H9 (cell line): ENCODE data around the gene NRCAM. TPM values are rescaled to one million over a fixed set of nuclear protein-coding genes. Genes with fewer than 3 reads are reported as not detected.

ENCODE experiments used
- DNase-seq: peaks from one replicate; pipeline ENCODE4 v3.0.0-alpha.2; 2017
- H2AFZ ChIP-seq: one replicate; pipeline ENCODE4 v1.6.1; 2013; ENCODE audit warnings: mild to moderate bottlenecking, low read length, control low read depth, moderate library complexity
- H2AK5ac ChIP-seq: 2 replicates; pipeline ENCODE4 v1.6.1; 2013; ENCODE audit warnings: low read length, control low read depth, mixed read lengths; ENCODE audit not compliant: insufficient read length
- H2BK120ac ChIP-seq: one replicate; pipeline ENCODE4 v1.6.1; 2013; ENCODE audit warnings: low read depth, mild to moderate bottlenecking, low read length, control low read depth, inconsistent platforms; ENCODE audit not compliant: poor library complexity, severe bottlenecking
- H2BK12ac ChIP-seq: 2 replicates; pipeline ENCODE4 v1.6.1; 2013; ENCODE audit warnings: low read length, control low read depth, mixed read lengths, low read depth; ENCODE audit not compliant: insufficient read length
- H2BK15ac ChIP-seq: 2 replicates; pipeline ENCODE4 v1.6.1; 2013; ENCODE audit warnings: low read depth, low read length, control low read depth
- H2BK20ac ChIP-seq: one replicate; pipeline ENCODE4 v1.6.1; 2013; ENCODE audit warnings: low read depth, mild to moderate bottlenecking, low read length, control low read depth, inconsistent platforms; ENCODE audit not compliant: poor library complexity, severe bottlenecking
- H2BK5ac ChIP-seq: 2 replicates; pipeline ENCODE4 v1.6.1; 2013; ENCODE audit warnings: low read length, control low read depth, mixed read lengths; ENCODE audit not compliant: insufficient read length
- H3K14ac ChIP-seq: 2 replicates; pipeline ENCODE4 v1.6.1; 2013; ENCODE audit warnings: low read length, control low read depth; ENCODE audit not compliant: insufficient read depth
- H3K18ac ChIP-seq: 2 replicates; pipeline ENCODE4 v1.6.1; 2013; ENCODE audit warnings: low read depth, mild to moderate bottlenecking, mixed read lengths, low read length, control low read depth; ENCODE audit not compliant: insufficient read length
- H3K23ac ChIP-seq: 2 replicates; pipeline ENCODE4 v1.6.1; 2013; ENCODE audit warnings: low read length, control low read depth, mixed read lengths, low read depth; ENCODE audit not compliant: insufficient read length
- H3K23me2 ChIP-seq: 2 replicates; pipeline ENCODE4 v1.6.1; 2013; ENCODE audit warnings: low read depth, mild to moderate bottlenecking, mixed read lengths, low read length, control low read depth; ENCODE audit not compliant: insufficient read length, poor library complexity, severe bottlenecking
- H3K27ac ChIP-seq: 2 replicates; pipeline ENCODE4 v1.5.1; 2013; ENCODE audit warnings: low read length, control low read depth, mixed read lengths, low read depth; ENCODE audit not compliant: insufficient read length
- H3K27me3 ChIP-seq: 2 replicates; pipeline ENCODE4 v1.6.1; 2013; ENCODE audit warnings: low read length, control low read depth, inconsistent platforms; ENCODE audit not compliant: insufficient read depth
- H3K4ac ChIP-seq: 2 replicates; pipeline ENCODE4 v1.6.1; 2013; ENCODE audit warnings: low read depth, mild to moderate bottlenecking, control low read depth, inconsistent platforms, low read length, moderate library complexity
- H3K4me1 ChIP-seq: 2 replicates; pipeline ENCODE4 v1.6.1; 2013; ENCODE audit warnings: low read length, control low read depth, inconsistent platforms; ENCODE audit not compliant: insufficient read depth
- H3K4me2 ChIP-seq: 2 replicates; pipeline ENCODE4 v1.6.1; 2013; ENCODE audit warnings: low read length, control low read depth, mixed read lengths; ENCODE audit not compliant: insufficient read length, insufficient read depth
- H3K56ac ChIP-seq: 2 replicates; pipeline ENCODE4 v1.6.1; 2013; ENCODE audit warnings: low read depth, mild to moderate bottlenecking, mixed read lengths, low read length, control low read depth; ENCODE audit not compliant: insufficient read length
- H3K79me1 ChIP-seq: 2 replicates; pipeline ENCODE4 v1.6.1; 2013; ENCODE audit warnings: low read depth, mild to moderate bottlenecking, moderate library complexity, low read length, control low read depth, inconsistent platforms; ENCODE audit not compliant: insufficient read depth, poor library complexity, severe bottlenecking
- H3K79me2 ChIP-seq: 2 replicates; pipeline ENCODE4 v1.6.1; 2013; ENCODE audit warnings: low read length, control low read depth, inconsistent platforms; ENCODE audit not compliant: insufficient read depth
- H3K9ac ChIP-seq: 2 replicates; pipeline ENCODE4 v1.6.1; 2013; ENCODE audit warnings: low read length, control low read depth, mixed read lengths; ENCODE audit not compliant: insufficient read length; ENCODE audit errors: extremely low read depth
- H3K9me3 ChIP-seq: one replicate; pipeline ENCODE4 v1.6.1; 2013; ENCODE audit warnings: low read depth, low read length, inconsistent platforms; ENCODE audit not compliant: control insufficient read depth
- H3T11ph ChIP-seq: one replicate; pipeline ENCODE4 v1.6.1; 2013; ENCODE audit warnings: mild to moderate bottlenecking, low read length, control low read depth, inconsistent platforms
- H4K20me1 ChIP-seq: one replicate; pipeline ENCODE4 v1.6.1; 2013; ENCODE audit not compliant: control insufficient read depth, insufficient read length, insufficient read depth
- H4K5ac ChIP-seq: 2 replicates; pipeline ENCODE4 v1.6.1; 2013; ENCODE audit warnings: low read depth, mild to moderate bottlenecking, mixed read lengths, low read length, control low read depth; ENCODE audit not compliant: insufficient read length
- H4K8ac ChIP-seq: replicated peaks from 2 replicates; pipeline ENCODE4 v1.6.1; 2013; ENCODE audit warnings: low read length, control low read depth, mixed read lengths, low read depth; ENCODE audit not compliant: insufficient read length
- H4K91ac ChIP-seq: 2 replicates; pipeline ENCODE4 v1.6.1; 2013; ENCODE audit warnings: low read depth, mild to moderate bottlenecking, moderate library complexity, mixed read lengths, low read length, control low read depth; ENCODE audit not compliant: insufficient read length
- H3K27ac Mint-ChIP-seq, 3 experiments: 2 replicates in 2 of 3; 3 replicates in 1 of 3; pipeline ENCODE4 v1.8.0; 2020 to 2021; ENCODE audit warnings: mixed read lengths in 3 of 3, mild to moderate bottlenecking in 1 of 3, moderate library complexity in 1 of 3
- H3K27me3 Mint-ChIP-seq: 2 replicates; pipeline ENCODE4 v1.8.0; 2021; ENCODE audit warnings: low read depth, mild to moderate bottlenecking, moderate library complexity, mixed read lengths
- H3K36me3 Mint-ChIP-seq, 3 experiments: 2 replicates in 2 of 3; 3 replicates in 1 of 3; pipeline ENCODE4 v1.8.0; 2020 to 2021; ENCODE audit warnings: low read depth in 3 of 3, mixed read lengths in 3 of 3; ENCODE audit not compliant: insufficient read depth in 1 of 3
- H3K4me1 Mint-ChIP-seq, 2 experiments: 2 replicates each; pipeline ENCODE4 v1.8.0; 2020; ENCODE audit warnings: mixed read lengths in 2 of 2
- H3K4me3 Mint-ChIP-seq, 2 experiments: 2 replicates in 1 of 2; 3 replicates in 1 of 2; pipeline ENCODE4 v1.8.0; 2020 to 2021; ENCODE audit warnings: mild to moderate bottlenecking in 2 of 2, mixed read lengths in 2 of 2, moderate library complexity in 1 of 2
- H3K9me3 Mint-ChIP-seq, 2 experiments: 2 replicates in 1 of 2; 3 replicates in 1 of 2; pipeline ENCODE4 v1.8.0; 2020; ENCODE audit warnings: mild to moderate bottlenecking in 2 of 2, mixed read lengths in 2 of 2, moderate library complexity in 1 of 2
- CTCF ChIP-seq: fragments of 200-600 bp; sonication (generic); conservative IDR thresholded peaks from 3 replicates; pipeline ENCODE4 v1.8.0; 2021; ENCODE audit warnings: antibody characterized with exemption, mild to moderate bottlenecking
- WGBS: extraction: QIAGEN DNeasy Blood & Tissue Kit; methylation state at CpG from one replicate; pipeline ENCODE4 v1.1.7; 2013; ENCODE audit warnings: missing lambda C conversion rate, low lambda C conversion rate, mixed read lengths; ENCODE audit not compliant: insufficient read length; ENCODE audit errors: extremely low coverage; 5-methylcytosine and 5-hydroxymethylcytosine counted together
- total RNA-seq: library from RNA; stranded (reverse); gene quantifications from 2 replicates; pipeline ENCODE4 v1.2.1, GENCODE V29; 2021

NRCAM gene
- total RNA-seq, 1 experiment from 2014 or later = 2.3 TPM

GRCh38 chr7:108454317-108454673 lies 1.9 kb downstream of the NRCAM start:
- Histone ChIP-seq H4K8ac (no peak overlapping the region), H3K9ac (no peak overlapping the region), H3K23ac (no peak overlapping the region), H2BK5ac (no peak overlapping the region), H3K14ac (no peak overlapping the region), H4K91ac (no peak overlapping the region), H3T11ph (no peak overlapping the region), H2BK15ac (no peak overlapping the region), H3K23me2 (peaks cover 25% of the 10 kb centered on the region), H3K79me2 (no peaks in the 10 kb centered on the region), H2BK120ac (no peak overlapping the region), H4K20me1 (no peaks in the 10 kb centered on the region), H3K27ac (no peak overlapping the region), H4K5ac (no peak overlapping the region), H3K56ac (no peak overlapping the region), H2BK12ac (no peak overlapping the region), H3K4me2 (peak overlapping the region; percentile 92), H3K27me3 (peaks cover 24% of the 10 kb centered on the region; the same call in 1 of the 2 replicates), H2AK5ac (no peak overlapping the region), H3K4me1 (peaks cover 9% of the 10 kb centered on the region), H3K18ac (no peak overlapping the region), H3K4ac (no peak overlapping the region), H3K79me1 (no peaks in the 10 kb centered on the region), H2BK20ac (no peak overlapping the region), H2AFZ (no peak overlapping the region), H3K9me3 (no peaks in the 10 kb centered on the region)
- no peak overlapping the region for H3K27ac Mint-ChIP-seq
- TF ChIP-seq CTCF = no peak
- peak overlapping the region; percentile 78 to 97 for H3K4me3 Mint-ChIP-seq
- H3K9me3 Mint-ChIP-seq = no peaks in the 10 kb centered on the region
- no CpG with 5 or more reads among the region's 4 CpGs for WGBS
- H3K4me1 Mint-ChIP-seq = peaks cover 27 to 42% of the 10 kb centered on the region in 2 experiments
- no peak for DNase-seq
- H3K36me3 Mint-ChIP-seq = peaks cover 0 to 1% (median 0%) of the 10 kb centered on the region in 3 experiments; a peak in 1 of 7 replicates
- peaks cover 66% of the 10 kb centered on the region for H3K27me3 Mint-ChIP-seq
